Caco-2 (cell line): Measurements from ENCODE around the gene AAK1. TPM values are rescaled to one million over a fixed set of nuclear protein-coding genes. Genes with fewer than 3 reads are reported as not detected.
A peak's percentile ranks its signal among the peaks of the same experiment; 100 is the strongest.

Source experiments
- BruUV-seq: library from RNA; stranded (reverse); fragments of 400-500 nt; replicated peaks from 2 replicates; lab custom pipeline; 2021; lab: Mats Ljungman, UMichigan
- CTCF ChIA-PET: fragments of 300-600 bp; sonication (Branson Sonifier 250); formaldehyde crosslinking; loops from one replicate; lab custom pipeline; 2022; ENCODE audit warnings: antibody characterized with exemption; lab: Charles Lee
- POLR2A ChIA-PET: fragments of 300-600 bp; sonication (Branson Sonifier 250); formaldehyde crosslinking; loops from one replicate; lab custom pipeline; 2022; ENCODE audit warnings: antibody characterized with exemption; lab: Charles Lee
- DNase-seq, 2 experiments: peaks; one replicate each; pipeline versions ENCODE4 v3.0.0 to v3.0.0-alpha.2; 2020 to 2022
- H3K27me3 ChIP-seq: replicated peaks from 2 replicates; pipeline ENCODE4 v1.6.0; 2011; ENCODE audit warnings: low read length; ENCODE audit not compliant: control insufficient read depth, insufficient read depth
- H3K36me3 ChIP-seq: 2 replicates; pipeline ENCODE4 v1.5.1; 2011; ENCODE audit warnings: low read length; ENCODE audit not compliant: control insufficient read depth, insufficient read depth
- H3K4me1 ChIP-seq: fragments of 250-450 bp; sonication (Bioruptor Pico); 2 replicates; pipeline ENCODE4 v1.5.1; 2020; ENCODE audit warnings: mild to moderate bottlenecking
- H3K4me3 ChIP-seq: 2 replicates; pipeline ENCODE4 v1.5.1; 2011; ENCODE audit warnings: low read depth, mild to moderate bottlenecking, control low read depth, low read length
- H3K9me3 ChIP-seq: fragments of 250-450 bp; sonication (Bioruptor Pico); 2 replicates; pipeline ENCODE4 v1.5.1; 2020; ENCODE audit warnings: mild to moderate bottlenecking, moderate library complexity
- H3K27ac Mint-ChIP-seq: one replicate; pipeline ENCODE4 v1.8.0; 2022; ENCODE audit warnings: mixed read lengths; ENCODE audit not compliant: unreplicated experiment
- H3K27me3 Mint-ChIP-seq: one replicate; pipeline ENCODE4 v1.8.0; 2022; ENCODE audit warnings: mixed read lengths; ENCODE audit not compliant: insufficient read depth, unreplicated experiment
- H3K36me3 Mint-ChIP-seq: one replicate; pipeline ENCODE4 v1.8.0; 2022; ENCODE audit warnings: mild to moderate bottlenecking, mixed read lengths; ENCODE audit not compliant: insufficient read depth, unreplicated experiment
- H3K4me1 Mint-ChIP-seq: one replicate; pipeline ENCODE4 v1.8.0; 2022; ENCODE audit warnings: low read depth, mixed read lengths; ENCODE audit not compliant: unreplicated experiment
- H3K4me3 Mint-ChIP-seq: one replicate; pipeline ENCODE4 v1.8.0; 2022; ENCODE audit warnings: mild to moderate bottlenecking, moderate library complexity, mixed read lengths; ENCODE audit not compliant: unreplicated experiment
- H3K9me3 Mint-ChIP-seq: one replicate; pipeline ENCODE4 v1.8.0; 2022; ENCODE audit warnings: mixed read lengths; ENCODE audit not compliant: unreplicated experiment
- intact Hi-C: fragments of 100-400 bp; cut with micrococcal nuclease; formaldehyde crosslinking; loops from one replicate; pipeline ENCODE4 v1.10.0; 2022; ENCODE audit not compliant: unreplicated experiment
- total RNA-seq: library from RNA; stranded (reverse); gene quantifications from 2 replicates; pipeline ENCODE4 v1.2.3, GENCODE V29; 2022
- TF ChIP-seq, protein P1 (sequence below), 2 experiments: fragments of 200-600 bp in 1 of 2; IDR thresholded peaks; 1 replicate in 1 of 2; 2 replicates in 1 of 2; pipeline versions ENCODE4 v1.5.1 to v1.8.0; 2011 to 2022; ENCODE audit warnings: antibody characterized with exemption in 1 of 2, control low read depth in 1 of 2, inconsistent platforms in 1 of 2, low read depth in 1 of 2, low read length in 1 of 2, mild to moderate bottlenecking in 1 of 2, moderate library complexity in 1 of 2; ENCODE audit not compliant: insufficient read depth in 1 of 2, severe bottlenecking in 1 of 2, unreplicated experiment in 1 of 2

Gene AAK1
- total RNA-seq, 1 experiment from 2014 or later: 39.7 TPM

GRCh38 chr2:69567909-69568300 is 75.6 kb downstream of the AAK1 start:
- CTCF ChIA-PET: interaction anchor here (0.6 kb wide), 1 partner anchor 11 kb away, joined by 5 read pairs; no protein-coding TSS in a partner anchor
- intact Hi-C loops: no loop called here
- Mint-ChIP-seq H3K27me3 (no peaks in the 10 kb centered on the region), H3K9me3 (no peaks in the 10 kb centered on the region), H3K36me3 (no peaks in the 10 kb centered on the region), H3K4me3 (no peak overlapping the region), H3K27ac (no peak overlapping the region), H3K4me1 (peaks cover 37% of the 10 kb centered on the region)
- BruUV-seq: no TSS peak
- Histone ChIP-seq H3K36me3 (no peaks in the 10 kb centered on the region), H3K27me3 (no peaks in the 10 kb centered on the region), H3K9me3 (no peaks in the 10 kb centered on the region), H3K4me3 (no peak overlapping the region), H3K4me1 (peaks cover 37% of the 10 kb centered on the region)
- DNase-seq: no peak
- POLR2A ChIA-PET: no interaction called here
- TF ChIP-seq, protein P1, sequence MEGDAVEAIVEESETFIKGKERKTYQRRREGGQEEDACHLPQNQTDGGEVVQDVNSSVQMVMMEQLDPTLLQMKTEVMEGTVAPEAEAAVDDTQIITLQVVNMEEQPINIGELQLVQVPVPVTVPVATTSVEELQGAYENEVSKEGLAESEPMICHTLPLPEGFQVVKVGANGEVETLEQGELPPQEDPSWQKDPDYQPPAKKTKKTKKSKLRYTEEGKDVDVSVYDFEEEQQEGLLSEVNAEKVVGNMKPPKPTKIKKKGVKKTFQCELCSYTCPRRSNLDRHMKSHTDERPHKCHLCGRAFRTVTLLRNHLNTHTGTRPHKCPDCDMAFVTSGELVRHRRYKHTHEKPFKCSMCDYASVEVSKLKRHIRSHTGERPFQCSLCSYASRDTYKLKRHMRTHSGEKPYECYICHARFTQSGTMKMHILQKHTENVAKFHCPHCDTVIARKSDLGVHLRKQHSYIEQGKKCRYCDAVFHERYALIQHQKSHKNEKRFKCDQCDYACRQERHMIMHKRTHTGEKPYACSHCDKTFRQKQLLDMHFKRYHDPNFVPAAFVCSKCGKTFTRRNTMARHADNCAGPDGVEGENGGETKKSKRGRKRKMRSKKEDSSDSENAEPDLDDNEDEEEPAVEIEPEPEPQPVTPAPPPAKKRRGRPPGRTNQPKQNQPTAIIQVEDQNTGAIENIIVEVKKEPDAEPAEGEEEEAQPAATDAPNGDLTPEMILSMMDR (IDR thresholded peaks at IDR 0.05; ENCODE audit: insufficient read depth in 1 of 2, low read depth in 1 of 2, low read length in 1 of 2, severe bottlenecking in 1 of 2, unreplicated experiment in 1 of 2): no peak

- H3K4me3 ChIP-seq: no peak overlapping the region
- intact Hi-C loops: no loop called here
- no peak for DNase-seq
- BruUV-seq: no TSS peak
- POLR2A ChIA-PET: no interaction called here
- Mint-ChIP-seq H3K4me3 (no peak overlapping the region), H3K36me3 (peaks cover 2% of the 10 kb centered on the region), H3K9me3 (no peaks in the 10 kb centered on the region), H3K27ac (peak overlapping the region; percentile 61), H3K27me3 (no peaks in the 10 kb centered on the region), H3K4me1 (peaks cover 33% of the 10 kb centered on the region)
- no peaks in the 10 kb centered on the region for H3K9me3 ChIP-seq
- CTCF ChIA-PET: no interaction called here
- no peaks in the 10 kb centered on the region for H3K27me3 ChIP-seq
- no peaks in the 10 kb centered on the region for H3K36me3 ChIP-seq
- peaks cover 37% of the 10 kb centered on the region for H3K4me1 ChIP-seq
- TF ChIP-seq, protein P1 (IDR thresholded peaks at IDR 0.05; ENCODE audit: insufficient read depth in 1 of 2, low read depth in 1 of 2, low read length in 1 of 2, severe bottlenecking in 1 of 2, unreplicated experiment in 1 of 2): no peak
Measured at GRCh38 chr2:69567157-69567908, 76.2 kb downstream of the AAK1 start.

DNA sequence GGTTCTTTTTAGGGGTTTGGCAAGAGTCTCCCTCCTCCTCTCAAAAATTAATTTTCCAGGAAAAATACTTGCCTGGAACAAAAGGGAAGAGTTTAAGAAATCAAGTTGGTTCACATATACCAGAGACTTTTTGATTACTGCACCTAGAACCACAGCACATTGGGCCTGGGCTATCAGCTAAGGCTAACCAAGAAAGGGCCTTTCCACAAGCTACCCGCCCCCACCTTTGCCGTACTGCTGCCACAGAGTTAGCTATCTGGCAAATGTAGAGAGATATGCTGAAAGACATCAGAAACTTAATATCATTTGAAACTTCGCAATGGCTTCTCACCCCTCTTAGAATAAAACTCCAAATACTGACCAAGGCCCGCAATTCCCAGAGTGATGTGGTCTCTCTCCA is 76.9 kb downstream of the AAK1 start:
- no peaks in the 10 kb centered on the region for H3K36me3 ChIP-seq
- H3K27me3 ChIP-seq: no peaks in the 10 kb centered on the region
- H3K36me3 Mint-ChIP-seq: peaks cover 5% of the 10 kb centered on the region
- peaks cover 36% of the 10 kb centered on the region for H3K4me1 Mint-ChIP-seq
- no peak overlapping the region for H3K4me3 ChIP-seq
- no peak overlapping the region for H3K4me3 Mint-ChIP-seq
- ChIA-PET POLR2A (no interaction called here), CTCF (interaction anchor here (1.4 to 1.6 kb wide), 2 partner anchors 15 to 101 kb away, joined by 3 read pairs; no protein-coding TSS in a partner anchor)
- peak overlapping the region; percentile 61 for H3K27ac Mint-ChIP-seq
- no peaks in the 10 kb centered on the region for H3K27me3 Mint-ChIP-seq
- TF ChIP-seq, protein P1 (IDR thresholded peaks at IDR 0.05; ENCODE audit: insufficient read depth in 1 of 2, low read depth in 1 of 2, low read length in 1 of 2, severe bottlenecking in 1 of 2, unreplicated experiment in 1 of 2): no peak
- BruUV-seq: no TSS peak
- peaks cover 37% of the 10 kb centered on the region for H3K4me1 ChIP-seq
- intact Hi-C loops: no loop called here
- H3K9me3 Mint-ChIP-seq: no peaks in the 10 kb centered on the region
- DNase-seq: no peak
- H3K9me3 ChIP-seq: no peaks in the 10 kb centered on the region
